PFSK-1 (cell line): ENCODE results near the gene SNRPN.

Experiments used
- POLR2AphosphoS5 ChIP-seq: IDR thresholded peaks from 2 replicates; pipeline ENCODE4 v1.6.1; 2012; ENCODE audit warnings: low read depth, mild to moderate bottlenecking, control low read depth, low read length, moderate library complexity
- REST ChIP-seq, 2 experiments: IDR thresholded peaks; 2 replicates each; pipeline versions ENCODE4 v1.6.1 to v1.8.0; 2011 to 2012; ENCODE audit warnings: low read depth in 2 of 2, low read length in 2 of 2, control low read depth in 1 of 2, inconsistent platforms in 1 of 2, mild to moderate bottlenecking in 1 of 2, moderate library complexity in 1 of 2; ENCODE audit not compliant: insufficient read depth in 1 of 2
- SIN3A ChIP-seq: IDR thresholded peaks from 2 replicates; pipeline ENCODE4 v1.6.1; 2012; ENCODE audit warnings: mild to moderate bottlenecking, low read length, moderate library complexity, borderline replicate concordance; ENCODE audit not compliant: insufficient read depth
- TAF1 ChIP-seq: IDR thresholded peaks from 2 replicates; pipeline ENCODE4 v1.6.1; 2012; ENCODE audit warnings: low read length, control low read depth, borderline replicate concordance; ENCODE audit not compliant: insufficient read depth

- TF ChIP-seq TAF1 (no peak), POLR2AphosphoS5 (no peak), REST (IDR thresholded peaks at IDR 0.05; ENCODE audit: insufficient read depth in 1 of 2, low read depth in 2 of 2, low read length in 2 of 2) (no peak), SIN3A (no peak)
Observed at GRCh38 chr15:24919446-24919845, 35.3 kb upstream of the SNRPN start.
